Stimulated activated CD8-positive, alpha-beta memory T cell treated with anti-CD3 and anti-CD28 coated beads, Interleukin-15, amount 100 ng/mL, for 24 hours (primary cell): ENCODE measurements around the gene SLC38A3.

ENCODE experiments used
- DNase-seq: peaks from one replicate; pipeline ENCODE4 v3.0.0-alpha.2; 2020; ENCODE audit warnings: low read depth

The SLC38A3 gene

GRCh38 chr3:50269460-50269859, 64.4 kb downstream of the SLC38A3 start:
- no peak for DNase-seq

DNA sequence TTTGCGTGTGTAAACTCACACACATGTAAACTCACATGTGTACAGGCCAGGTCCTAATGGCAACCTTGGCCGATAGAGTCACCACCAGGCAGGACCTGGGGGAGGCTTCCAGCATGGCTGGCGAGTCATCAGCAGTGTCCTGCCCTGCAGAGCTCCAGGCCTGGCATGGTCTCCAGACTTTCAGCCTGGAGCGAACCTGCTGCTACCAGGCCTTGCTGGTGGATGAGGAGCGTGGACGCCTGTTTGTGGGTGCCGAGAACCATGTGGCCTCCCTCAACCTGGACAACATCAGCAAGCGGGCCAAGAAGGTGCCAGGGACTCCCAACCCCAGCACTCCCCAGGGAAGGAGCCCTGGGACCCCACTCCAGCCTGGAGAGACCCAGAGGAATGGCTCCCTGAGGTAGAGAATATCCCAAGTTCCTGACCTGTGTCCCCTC, 64.9 kb downstream of the SLC38A3 start:
- no peak for DNase-seq

DNA sequence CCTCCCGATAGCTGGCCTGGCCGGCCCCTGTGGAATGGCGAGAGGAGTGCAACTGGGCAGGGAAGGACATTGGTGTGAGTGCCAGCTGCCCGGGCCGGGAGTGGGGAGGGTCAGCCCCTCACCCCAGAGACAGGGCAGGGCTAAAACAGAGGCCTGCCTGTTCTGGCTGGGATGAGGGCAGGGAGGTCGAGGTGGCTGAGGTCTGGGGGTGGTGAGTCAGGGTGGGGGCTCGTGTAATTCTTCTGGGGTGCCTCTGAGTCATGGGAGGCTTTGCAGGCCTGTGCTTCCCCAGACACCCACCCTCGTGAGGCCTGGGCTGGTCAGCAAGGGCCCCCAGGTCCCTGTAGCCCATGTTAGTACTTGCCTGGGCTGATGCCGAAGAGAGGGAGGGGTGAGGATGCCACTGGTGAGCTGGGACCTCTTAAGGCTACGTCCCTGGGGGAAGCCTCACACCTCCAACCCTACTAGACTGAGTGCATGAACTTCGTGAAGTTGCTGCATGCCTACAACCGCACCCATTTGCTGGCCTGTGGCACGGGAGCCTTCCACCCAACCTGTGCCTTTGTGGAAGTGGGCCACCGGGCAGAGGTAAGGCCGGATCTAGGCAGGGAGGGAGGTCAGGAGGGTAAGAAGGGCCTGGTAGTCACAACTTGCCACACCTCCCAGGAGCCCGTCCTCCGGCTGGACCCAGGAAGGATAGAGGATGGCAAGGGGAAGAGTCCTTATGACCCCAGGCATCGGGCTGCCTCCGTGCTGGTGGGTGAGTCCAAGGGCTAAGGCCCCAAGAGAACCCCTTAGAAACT, 65.6 kb downstream of the SLC38A3 start:
- DNase-seq, result no peak
